SK-N-SH treated with all-trans-retinoic acid at 6 μM for 48 hours (cell line): ENCODE data around the gene BLMH.

Experiments used
- ATAC-seq: fragments of 200-7000 bp; cut with Tn5 transposase; 3 replicates; pipeline ENCODE4 v1.9.1; 2020; ENCODE audit warnings: mild to moderate bottlenecking, moderate library complexity
- ARNTL ChIP-seq: fragments of 450-650 bp; formaldehyde crosslinking; IDR thresholded peaks from 2 replicates; pipeline ENCODE4 v1.5.0; 2020; ENCODE audit warnings: low read depth, mild to moderate bottlenecking, moderate library complexity, borderline replicate concordance
- BACH2 ChIP-seq: fragments of 250-450 bp; sonication (Bioruptor Pico); IDR thresholded peaks from 2 replicates; pipeline ENCODE4 v1.9.0; 2021; ENCODE audit warnings: mild to moderate bottlenecking, borderline replicate concordance
- CREB5 ChIP-seq: fragments of 250-450 bp; sonication (Bioruptor Pico); IDR thresholded peaks from 2 replicates; pipeline ENCODE4 v1.5.1; 2020; ENCODE audit warnings: low read depth, mild to moderate bottlenecking, moderate library complexity
- CSDC2 ChIP-seq: fragments of 250-450 bp; sonication (Bioruptor Pico); IDR thresholded peaks from 2 replicates; pipeline ENCODE4 v1.5.0; 2020; ENCODE audit warnings: mild to moderate bottlenecking, moderate library complexity
- ESRRG ChIP-seq: fragments of 250-450 bp; sonication (Bioruptor Pico); IDR thresholded peaks from 2 replicates; pipeline ENCODE4 v1.6.1; 2021; ENCODE audit warnings: mild to moderate bottlenecking
- ISL1 ChIP-seq: fragments of 250-450 bp; sonication (Bioruptor Pico); IDR thresholded peaks from 2 replicates; pipeline ENCODE4 v2.1.2; 2022; ENCODE audit warnings: mild to moderate bottlenecking, moderate library complexity
- OSR1 ChIP-seq: fragments of 250-450 bp; sonication (Bioruptor Pico); IDR thresholded peaks from 2 replicates; pipeline ENCODE4 v1.8.0; 2022; ENCODE audit warnings: moderate library complexity, mild to moderate bottlenecking, inconsistent platforms
- PATZ1 ChIP-seq: fragments of 250-450 bp; sonication (Bioruptor Pico); IDR thresholded peaks from 2 replicates; pipeline ENCODE4 v1.8.0; 2020; ENCODE audit warnings: mild to moderate bottlenecking, moderate library complexity, borderline replicate concordance
- POU6F1 ChIP-seq: fragments of 250-450 bp; sonication (Bioruptor Pico); IDR thresholded peaks from 2 replicates; pipeline ENCODE4 v1.8.0; 2021; ENCODE audit warnings: low read depth, mild to moderate bottlenecking, moderate library complexity, borderline replicate concordance
- PPARA ChIP-seq: fragments of 250-450 bp; sonication (Bioruptor Pico); IDR thresholded peaks from 2 replicates; pipeline ENCODE4 v1.5.0; 2020; ENCODE audit warnings: mild to moderate bottlenecking, borderline replicate concordance
- RARB ChIP-seq: fragments of 250-450 bp; sonication (Bioruptor Pico); IDR thresholded peaks from 2 replicates; pipeline ENCODE4 v1.8.0; 2021; ENCODE audit warnings: mild to moderate bottlenecking, moderate library complexity
- SNAI2 ChIP-seq: fragments of 250-450 bp; sonication (Bioruptor Pico); IDR thresholded peaks from 2 replicates; pipeline ENCODE4 v1.5.0; 2020; ENCODE audit warnings: mild to moderate bottlenecking, moderate library complexity
- TCF4 ChIP-seq: fragments of 250-450 bp; sonication (Bioruptor Pico); IDR thresholded peaks from 2 replicates; pipeline ENCODE4 v1.8.0; 2021; ENCODE audit warnings: mild to moderate bottlenecking, moderate library complexity, borderline replicate concordance
- TOX ChIP-seq: fragments of 250-450 bp; sonication (Bioruptor Pico); IDR thresholded peaks from 2 replicates; pipeline ENCODE4 v1.8.0; 2021; ENCODE audit warnings: mild to moderate bottlenecking, moderate library complexity, borderline replicate concordance
- TSHZ2 ChIP-seq: fragments of 250-450 bp; sonication (Bioruptor Pico); IDR thresholded peaks from 2 replicates; pipeline ENCODE4 v1.5.0; 2020; ENCODE audit warnings: mild to moderate bottlenecking, moderate library complexity
- ZC3H10 ChIP-seq: fragments of 250-450 bp; sonication (Bioruptor Pico); IDR thresholded peaks from 2 replicates; pipeline ENCODE4 v1.5.1; 2021; ENCODE audit warnings: mild to moderate bottlenecking, moderate library complexity
- ZFP3 ChIP-seq: fragments of 250-450 bp; sonication (Bioruptor Pico); IDR thresholded peaks from 2 replicates; pipeline ENCODE4 v1.5.0; 2020; ENCODE audit warnings: mild to moderate bottlenecking, moderate library complexity
- ZFP30 ChIP-seq: fragments of 450-650 bp; formaldehyde crosslinking; IDR thresholded peaks from 2 replicates; pipeline ENCODE4 v1.5.0; 2022; ENCODE audit warnings: mild to moderate bottlenecking, moderate library complexity
- ZNF565 ChIP-seq: fragments of 450-650 bp; formaldehyde crosslinking; conservative IDR thresholded peaks from 2 replicates; pipeline ENCODE4 v1.5.0; 2020; ENCODE audit warnings: low read depth, mild to moderate bottlenecking, moderate library complexity
- ZNF70 ChIP-seq: fragments of 450-650 bp; formaldehyde crosslinking; IDR thresholded peaks from 2 replicates; pipeline ENCODE4 v1.5.0; 2020; ENCODE audit warnings: mild to moderate bottlenecking, moderate library complexity
- ZNF8 ChIP-seq: fragments of 450-650 bp; formaldehyde crosslinking; IDR thresholded peaks from 2 replicates; pipeline ENCODE4 v1.5.0; 2020; ENCODE audit warnings: mild to moderate bottlenecking, moderate library complexity

BLMH gene

GRCh38 chr17:30333503-30334360, 42.0 kb upstream of the BLMH start, which contains the start of gene TMIGD1 (continued):
- TF ChIP-seq RARB (CRISPR knock-in tag): no peak
- TF ChIP-seq CREB5 (CRISPR knock-in tag): no peak
- TF ChIP-seq, all 23 proteins: peak for 0

- ATAC-seq: peak; percentile 84
- no peak for TF ChIP-seq ARNTL (CRISPR knock-in tag)
- no peak for TF ChIP-seq TSHZ2
- TF ChIP-seq ISL1 (CRISPR knock-in tag): no peak
- no peak for TF ChIP-seq ZNF565 (CRISPR knock-in tag)
- no peak for TF ChIP-seq ZNF70 (CRISPR knock-in tag)
- TF ChIP-seq ZC3H10 (CRISPR knock-in tag): no peak
- TF ChIP-seq SNAI2: no peak
- TF ChIP-seq PPARA (CRISPR knock-in tag): no peak
- no peak for TF ChIP-seq TCF4 (CRISPR knock-in tag)
- no peak for TF ChIP-seq ZNF8 (CRISPR knock-in tag)
- TF ChIP-seq PATZ1 (CRISPR knock-in tag): no peak
- no peak for TF ChIP-seq CSDC2 (CRISPR knock-in tag)
- no peak for TF ChIP-seq ZFP3
- no peak for TF ChIP-seq OSR1 (CRISPR knock-in tag)
- TF ChIP-seq ZFP30 (CRISPR knock-in tag): no peak
- no peak for TF ChIP-seq RARB (CRISPR knock-in tag)
- TF ChIP-seq POU6F1 (CRISPR knock-in tag): no peak
Measured at GRCh38 chr17:30332057-30332542, 40.4 kb upstream of the BLMH start.

- TF ChIP-seq ESRRG (CRISPR knock-in tag): no peak
- no peak for TF ChIP-seq PPARA (CRISPR knock-in tag)
- TF ChIP-seq TSHZ2: no peak
- TF ChIP-seq OSR1 (CRISPR knock-in tag): no peak
- no peak for TF ChIP-seq RARB (CRISPR knock-in tag)
- no peak for TF ChIP-seq TOX (CRISPR knock-in tag)
- TF ChIP-seq ZNF8 (CRISPR knock-in tag): no peak
- TF ChIP-seq ZNF70 (CRISPR knock-in tag): no peak
- TF ChIP-seq CSDC2 (CRISPR knock-in tag): no peak
- no peak for TF ChIP-seq BACH2
- ATAC-seq: no peak
Measured at GRCh38 chr17:30326809-30327208, 35.1 kb upstream of the BLMH start.
